DMS 273 (cell line): ENCODE data around the gene CREG1.

Experiments used
- DNase-seq: peaks from one replicate; lab custom pipeline; 2025; ENCODE audit not compliant: unreplicated experiment; lab: John Stamatoyannopoulos, UW

The CREG1 gene

DNA sequence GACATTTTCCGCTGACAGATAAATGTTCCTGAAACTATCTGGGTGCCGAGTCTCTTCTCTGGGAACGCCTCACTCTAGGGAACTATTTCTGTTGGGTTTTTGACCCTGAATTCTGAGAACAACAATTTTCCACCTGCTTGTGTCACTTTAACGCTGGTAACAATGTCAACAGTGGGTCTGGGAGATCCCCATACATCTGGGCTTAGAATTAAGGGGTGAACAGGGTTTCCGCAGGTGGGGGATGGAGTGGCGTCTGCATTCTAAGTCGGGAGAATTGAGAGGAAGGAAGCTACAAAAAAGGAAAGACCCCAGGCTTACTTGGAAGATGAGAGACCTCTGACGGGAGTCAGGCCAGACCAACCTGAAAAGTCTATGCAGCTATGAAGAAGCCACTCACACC lies 44.0 kb downstream of the CREG1 start:
- DNase-seq = no peak

DNA sequence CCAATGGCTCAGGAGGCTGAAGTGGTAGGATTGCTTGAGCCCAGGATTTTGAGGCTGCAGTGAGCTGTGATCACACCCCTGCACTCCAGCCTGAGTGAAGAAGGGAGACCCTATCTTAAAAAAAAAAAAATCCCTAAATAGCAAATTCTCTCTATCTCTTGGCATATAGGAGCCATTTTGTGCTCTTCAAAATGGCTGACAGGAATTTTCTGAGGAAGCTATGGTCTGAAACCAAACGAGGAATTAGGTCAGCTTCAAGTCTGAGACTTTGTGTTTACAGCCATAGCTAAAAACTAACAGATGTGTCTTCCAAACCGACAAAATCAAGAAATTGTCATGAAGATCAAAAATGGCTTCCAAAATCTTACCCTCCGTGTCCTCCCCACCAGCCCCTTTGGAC lies 45.8 kb downstream of the CREG1 start:
- DNase-seq = no peak

DNA sequence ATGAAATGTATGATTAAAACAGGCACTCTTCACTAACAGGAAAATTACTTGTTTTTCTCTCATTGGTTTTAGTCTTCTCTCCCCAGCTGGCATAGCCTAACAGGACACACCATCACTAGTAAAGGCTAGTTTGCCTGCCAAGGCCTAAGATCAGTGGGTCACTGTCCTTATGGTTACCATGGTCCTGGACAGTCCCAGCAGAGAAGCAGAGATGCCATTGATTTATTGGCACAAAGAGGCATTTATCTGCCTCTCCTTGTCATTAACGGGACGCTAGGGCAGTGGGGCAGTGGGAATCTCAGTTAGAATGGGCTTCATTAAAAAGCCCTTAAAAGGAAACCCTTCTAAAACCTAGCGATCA lies 49.1 kb downstream of the CREG1 start:
- no peak for DNase-seq

DNA sequence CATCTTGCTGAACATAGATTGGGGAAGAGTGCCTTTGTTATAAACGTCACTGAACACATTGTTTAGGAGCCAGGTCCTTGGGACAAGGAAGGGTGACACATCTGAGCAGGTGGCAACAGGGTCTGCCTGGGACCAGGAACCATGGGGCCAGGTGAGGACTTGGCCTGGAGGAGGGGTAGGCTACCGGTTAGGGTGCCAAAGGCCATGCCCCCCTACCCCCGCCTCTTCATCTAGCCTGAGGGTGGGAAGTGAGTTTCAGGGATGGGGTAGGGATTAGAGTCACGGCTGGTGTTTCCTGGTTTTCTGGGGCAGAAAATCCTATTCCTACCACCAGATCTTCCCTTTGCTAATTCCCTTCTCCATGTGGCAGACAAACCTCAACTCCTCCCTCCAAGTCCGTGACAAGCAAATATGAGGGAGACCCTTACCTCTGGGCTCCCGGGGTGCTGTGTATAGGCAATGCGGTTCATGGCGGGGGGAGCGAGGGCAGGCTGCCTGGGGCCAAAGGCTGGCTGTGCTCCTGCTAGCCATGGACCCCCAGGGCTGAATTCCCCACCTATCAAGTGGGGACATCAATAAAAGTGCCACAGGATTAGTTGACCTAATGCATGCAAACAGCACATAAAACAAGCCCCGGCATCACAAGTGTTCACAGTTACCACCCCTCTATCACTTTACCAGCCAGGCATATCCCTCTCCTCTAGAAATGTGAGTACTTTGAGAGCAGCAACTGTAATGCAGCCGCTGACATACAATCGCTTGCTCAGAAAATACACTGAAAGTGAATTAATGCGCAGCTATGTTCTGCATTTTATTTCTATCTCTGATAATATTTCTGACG lies 49.7 kb downstream of the CREG1 start:
- no peak for DNase-seq

DNA sequence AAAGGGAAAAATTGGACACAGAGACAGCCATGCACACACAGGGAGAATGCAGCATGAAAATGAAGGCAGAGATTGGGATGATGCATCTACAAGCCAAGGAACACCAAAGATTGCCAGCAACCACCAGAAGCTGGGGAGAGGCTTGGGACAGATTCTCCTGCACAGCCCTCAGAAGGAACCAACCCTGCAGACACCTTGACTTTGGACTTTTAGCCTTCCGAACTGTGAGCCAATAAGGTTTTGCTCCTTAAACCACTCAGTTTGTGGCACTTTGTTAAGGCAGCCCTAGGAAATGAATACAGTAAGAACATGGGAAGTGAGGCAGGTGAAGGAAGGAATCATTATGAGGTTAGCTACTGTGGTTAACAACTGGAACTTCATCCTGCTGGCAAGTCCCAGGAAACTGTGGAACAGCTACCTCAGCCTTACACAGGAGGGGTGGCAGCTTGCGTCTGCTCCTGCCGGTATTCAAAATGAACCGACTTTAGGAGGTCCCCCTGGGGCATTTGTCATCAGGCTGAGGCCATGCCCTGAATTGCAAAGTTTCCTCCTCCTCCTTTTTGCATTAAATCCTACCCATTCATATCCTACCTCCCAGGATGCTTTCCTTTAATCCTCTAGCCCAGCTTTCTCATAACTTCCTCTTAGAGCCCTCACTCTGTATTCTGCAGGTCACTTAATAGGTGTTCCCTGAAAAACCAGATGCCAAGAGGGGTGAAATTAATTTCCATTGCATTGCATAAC lies 50.7 kb downstream of the CREG1 start:
- DNase-seq = peak; percentile 27

GRCh38 chr1:167502192-167502551 lies 51.4 kb downstream of the CREG1 start:
- DNase-seq = no peak

DNA sequence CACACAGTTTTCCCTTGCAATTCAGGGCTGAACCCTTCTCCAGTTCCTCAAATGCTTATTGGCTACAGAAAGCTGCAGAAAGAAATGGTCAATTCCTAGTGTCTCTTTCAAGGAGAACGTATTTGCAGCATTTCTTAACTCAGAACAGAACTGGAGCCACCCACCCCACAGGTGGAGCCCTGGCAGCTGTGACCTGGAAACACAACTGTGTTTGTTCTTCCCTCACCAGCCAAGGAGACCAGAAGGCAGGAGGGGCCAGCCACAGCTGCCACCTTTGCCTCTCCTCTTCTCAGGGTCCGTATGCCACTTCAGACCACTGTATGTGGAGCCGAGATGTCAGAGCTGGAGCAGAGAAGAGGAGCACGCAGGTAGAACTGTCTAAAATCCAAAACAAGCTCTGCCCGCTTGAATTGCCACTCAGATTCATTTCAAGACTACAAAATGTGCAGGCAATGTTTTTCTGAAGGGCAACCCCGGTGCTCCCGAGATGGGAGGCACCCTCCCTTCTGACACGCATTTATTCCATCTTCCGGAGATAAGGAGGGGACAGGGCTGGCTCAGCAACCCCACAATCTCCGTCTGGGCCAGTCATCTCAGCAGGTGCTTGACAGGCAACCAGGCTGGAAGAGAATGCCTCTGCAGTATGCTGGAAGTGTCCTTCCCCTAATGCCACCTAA lies 51.9 kb downstream of the CREG1 start:
- peak; percentile 66 for DNase-seq

- peak; percentile 41 for DNase-seq
Measured at GRCh38 chr1:167500283-167500860, 53.2 kb downstream of the CREG1 start.

GRCh38 chr1:167499664-167500101 lies 53.9 kb downstream of the CREG1 start:
- no peak for DNase-seq

DNA sequence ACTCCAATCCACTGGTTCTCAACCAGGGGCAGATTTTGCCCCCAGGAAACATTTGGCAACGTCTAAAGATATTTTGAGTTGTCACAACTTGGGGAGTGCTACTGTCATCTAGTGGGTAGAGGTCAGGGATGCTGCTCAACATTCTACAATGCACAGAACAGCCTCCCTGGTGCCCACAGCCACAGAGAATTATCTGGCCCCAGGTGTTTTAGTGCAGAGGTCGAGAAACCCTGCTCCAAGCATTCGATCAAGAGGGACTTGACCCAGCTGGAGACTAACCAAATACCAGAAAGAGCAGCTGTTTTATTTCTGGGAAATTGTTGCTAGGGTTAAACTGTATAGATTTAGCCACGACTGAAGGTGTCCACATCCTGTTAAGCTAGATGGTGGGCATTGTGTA lies 54.5 kb downstream of the CREG1 start:
- DNase-seq = no peak

DNA sequence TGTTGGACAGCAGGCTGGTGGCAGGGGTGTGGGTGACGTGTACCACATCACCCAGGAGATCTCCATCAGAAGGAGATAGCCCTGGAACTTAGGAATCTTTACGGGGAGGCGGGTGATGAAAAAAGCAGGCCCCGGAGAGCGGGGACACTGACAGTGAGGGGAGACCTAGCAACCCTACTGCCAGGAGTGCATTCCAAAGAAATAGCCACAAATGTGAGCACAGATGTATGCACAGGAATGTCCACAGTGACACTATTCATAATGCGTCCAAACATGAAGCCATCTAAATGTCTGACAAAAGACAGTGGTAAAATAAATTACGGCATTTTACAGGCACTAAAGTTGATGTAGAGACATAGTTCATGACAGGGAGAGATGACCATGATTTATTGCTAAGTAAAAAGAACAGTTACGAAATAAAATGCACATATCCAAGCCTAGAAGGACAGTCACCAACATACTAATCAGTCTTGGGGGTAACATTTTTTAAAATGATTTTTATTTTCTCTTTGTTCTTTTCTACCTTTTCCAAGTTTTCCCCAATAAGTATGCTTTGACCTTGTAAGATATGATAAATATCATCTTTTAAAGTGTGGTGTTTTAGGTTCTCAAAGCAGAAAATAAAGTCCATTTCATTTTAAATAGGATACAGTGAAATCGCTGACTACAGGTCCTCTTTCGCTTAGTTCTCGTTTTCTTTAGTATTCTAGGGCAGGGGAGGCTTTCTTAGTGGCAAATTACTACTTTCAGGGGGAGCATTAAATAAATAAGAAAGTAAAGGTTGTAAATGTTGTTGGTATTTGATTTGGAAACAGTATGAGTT lies 56.6 kb downstream of the CREG1 start:
- DNase-seq = no peak

DNA sequence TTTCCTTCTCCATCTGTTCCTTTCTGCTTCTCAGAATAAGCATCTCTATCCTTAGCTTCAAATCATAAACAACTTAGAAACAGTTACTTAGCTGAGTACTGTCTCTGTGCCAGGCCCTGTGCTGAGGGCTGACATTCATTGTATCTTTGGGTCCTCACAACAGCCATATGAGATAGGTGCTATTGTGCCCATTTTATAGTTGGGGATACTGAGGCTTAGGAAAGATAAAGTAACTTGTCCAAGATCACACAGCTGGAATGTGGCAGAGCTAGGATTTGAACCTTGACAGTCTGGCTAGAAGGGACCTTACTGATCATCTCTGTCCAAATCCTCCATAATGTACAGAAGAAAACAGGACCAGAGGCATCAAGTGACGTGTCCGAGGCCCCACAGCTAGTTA lies 60.2 kb downstream of the CREG1 start:
- no peak for DNase-seq

GRCh38 chr1:167492481-167492910 lies 61.1 kb downstream of the CREG1 start:
- no peak for DNase-seq

- no peak for DNase-seq
Measured at GRCh38 chr1:167491586-167492461, 61.7 kb downstream of the CREG1 start.
